Measurements from ENCODE around the gene IL1RAPL1.

- no peak for TF ChIP-seq GATA3 (IDR thresholded peaks at IDR 0.05; ENCODE audit: low read depth, low read length)
- no peak for TF ChIP-seq GATA2 (IDR thresholded peaks at IDR 0.05; ENCODE audit: low read depth, low read length)
Observed at GRCh38 chrX:28550331-28550872, 36.8 kb upstream of the IL1RAPL1 start.
